ENCODE measurements around the gene PABPN1.

PABPN1 gene

GRCh38 chr14:23327947-23328744 lies 6.9 kb downstream of the PABPN1 start:
- H3K36me3 ChIP-seq (ENCODE audit: insufficient read depth, low read length), result peaks cover 24% of the 10 kb centered on the region
- H3K79me2 ChIP-seq (ENCODE audit: insufficient read depth, low read length), result peaks cover 11% of the 10 kb centered on the region
- H3K9me3 ChIP-seq (ENCODE audit: insufficient read depth, low read length, severe bottlenecking), result no peaks in the 10 kb centered on the region
- DNase-seq (peak; percentile 66), ATAC-seq (ENCODE audit: insufficient read depth, low read depth) (peak; percentile 81)
- no peaks in the 10 kb centered on the region for H3K27me3 ChIP-seq (ENCODE audit: insufficient read depth, low read length, poor library complexity)
- H3K4me1 ChIP-seq (ENCODE audit: insufficient read depth, low read length), result peaks cover 11% of the 10 kb centered on the region
- H3K4me2 ChIP-seq (ENCODE audit: insufficient read depth, low read length), result no peak overlapping the region
- TF ChIP-seq CTCF (IDR thresholded peaks at IDR 0.05; ENCODE audit: borderline replicate concordance, extremely low read depth, low read length, poor library complexity, severe bottlenecking), result peak; percentile 90
- no peak for TF ChIP-seq EZH2 (IDR thresholded peaks at IDR 0.05; ENCODE audit: borderline replicate concordance, low read depth, low read length, severe bottlenecking)
- no peak overlapping the region for H3K9ac ChIP-seq (ENCODE audit: low read depth, low read length)
- no peak overlapping the region for H2AFZ ChIP-seq (ENCODE audit: low read depth, low read length)
- no peak overlapping the region for H3K4me3 ChIP-seq (ENCODE audit: low read depth in 1 of 2, low read length in 2 of 2)
- H4K20me1 ChIP-seq (ENCODE audit: insufficient read depth, low read length), result peaks cover 9% of the 10 kb centered on the region; the same call in 1 of the 2 replicates
- no peak overlapping the region for H3K27ac ChIP-seq (ENCODE audit: low read length)

- Histone ChIP-seq H3K27me3 (ENCODE audit: insufficient read depth, low read length, poor library complexity) (no peaks in the 10 kb centered on the region), H2AFZ (ENCODE audit: low read depth, low read length) (no peak overlapping the region), H3K9me3 (ENCODE audit: insufficient read depth, low read length, severe bottlenecking) (peaks cover 16% of the 10 kb centered on the region), H3K36me3 (ENCODE audit: insufficient read depth, low read length) (no peaks in the 10 kb centered on the region), H3K9ac (ENCODE audit: low read depth, low read length) (no peak overlapping the region), H3K4me3 (ENCODE audit: low read depth in 1 of 2, low read length in 2 of 2) (no peak overlapping the region), H3K4me2 (ENCODE audit: insufficient read depth, low read length) (no peak overlapping the region), H4K20me1 (ENCODE audit: insufficient read depth, low read length) (no peaks in the 10 kb centered on the region), H3K79me2 (ENCODE audit: insufficient read depth, low read length) (no peaks in the 10 kb centered on the region), H3K27ac (ENCODE audit: low read length) (no peak overlapping the region), H3K4me1 (ENCODE audit: insufficient read depth, low read length) (no peaks in the 10 kb centered on the region)
- no peak for TF ChIP-seq CTCF (IDR thresholded peaks at IDR 0.05; ENCODE audit: borderline replicate concordance, extremely low read depth, low read length, poor library complexity, severe bottlenecking)
- ATAC-seq (ENCODE audit: insufficient read depth, low read depth), result no peak
- DNase-seq, result no peak
Observed at GRCh38 chr14:23335623-23336022, 14.4 kb downstream of the PABPN1 start.

DNA sequence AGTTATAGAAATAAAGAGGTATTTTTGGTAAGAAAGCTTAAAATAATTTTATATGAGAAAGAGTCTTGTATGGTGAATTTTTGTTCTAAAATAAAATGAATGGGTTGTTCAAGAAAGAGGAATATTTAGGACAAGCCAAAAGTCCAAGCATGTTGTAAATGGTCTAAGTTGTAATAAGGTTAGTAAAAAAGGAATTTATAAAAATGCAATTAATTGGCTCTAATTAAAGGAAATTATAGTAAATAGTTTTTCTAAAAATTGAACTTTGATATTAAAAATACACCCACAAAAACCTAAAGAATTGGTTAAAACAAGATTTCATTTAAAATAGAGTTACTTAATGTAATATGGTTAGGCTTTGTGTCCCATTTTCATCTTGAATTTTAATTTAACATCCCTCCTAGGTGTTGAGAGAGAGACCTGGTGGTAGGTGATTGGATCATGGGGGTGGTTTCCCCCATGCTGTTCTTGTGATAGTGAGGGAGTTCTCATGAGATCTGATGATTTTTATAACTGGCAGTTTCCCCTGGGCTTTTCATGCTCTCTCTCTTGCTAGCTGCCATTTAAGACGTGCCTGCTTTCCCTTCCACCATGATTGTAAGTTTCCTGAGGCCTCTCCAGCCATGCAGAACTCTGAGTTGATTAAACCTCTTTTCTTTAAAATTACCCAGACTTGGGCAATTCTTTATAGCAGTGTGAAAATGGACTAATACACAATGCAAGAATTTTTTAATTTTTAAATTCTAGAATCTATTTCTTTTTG lies 18.4 kb downstream of the PABPN1 start:
- Histone ChIP-seq H3K9ac (ENCODE audit: low read depth, low read length) (no peak overlapping the region), H3K27ac (ENCODE audit: low read length) (no peak overlapping the region), H4K20me1 (ENCODE audit: insufficient read depth, low read length) (no peaks in the 10 kb centered on the region), H3K4me3 (ENCODE audit: low read depth in 1 of 2, low read length in 2 of 2) (no peak overlapping the region), H3K27me3 (ENCODE audit: insufficient read depth, low read length, poor library complexity) (peaks cover 6% of the 10 kb centered on the region), H2AFZ (ENCODE audit: low read depth, low read length) (no peak overlapping the region), H3K9me3 (ENCODE audit: insufficient read depth, low read length, severe bottlenecking) (peaks cover 16% of the 10 kb centered on the region), H3K4me2 (ENCODE audit: insufficient read depth, low read length) (no peak overlapping the region), H3K79me2 (ENCODE audit: insufficient read depth, low read length) (no peaks in the 10 kb centered on the region), H3K4me1 (ENCODE audit: insufficient read depth, low read length) (no peaks in the 10 kb centered on the region), H3K36me3 (ENCODE audit: insufficient read depth, low read length) (no peaks in the 10 kb centered on the region)
- ATAC-seq (ENCODE audit: insufficient read depth, low read depth), result no peak
- no peak for DNase-seq
- TF ChIP-seq CTCF (IDR thresholded peaks at IDR 0.05; ENCODE audit: borderline replicate concordance, extremely low read depth, low read length, poor library complexity, severe bottlenecking), result no peak
- no peak for TF ChIP-seq EZH2 (IDR thresholded peaks at IDR 0.05; ENCODE audit: borderline replicate concordance, low read depth, low read length, severe bottlenecking)
